RWPE1 (cell line): ENCODE data around the gene TSPAN32.

Experiments
- CTCF ChIA-PET: fragments of 350-600 bp; sonication (Branson Sonifier 250); formaldehyde crosslinking; extraction: SDS; loops from one replicate; lab custom pipeline; 2021; lab: Yijun Ruan, JAX
- POLR2A ChIA-PET: fragments of 400-600 bp; formaldehyde crosslinking; extraction: SDS; loops from one replicate; lab custom pipeline; 2020; ENCODE audit warnings: antibody characterized with exemption; ENCODE audit not compliant: low non-redundant PET; lab: Yijun Ruan, JAX
- DNase-seq: peaks from one replicate; pipeline ENCODE4 v3.0.0; 2012; ENCODE audit warnings: low spot score
- H3K27ac ChIP-seq: fragments of 450-650 bp; 2 replicates; pipeline ENCODE4 v1.5.1; 2017
- TF ChIP-seq, protein P1 (sequence below): fragments of 450-650 bp; conservative IDR thresholded peaks from 2 replicates; pipeline ENCODE4 v1.5.1; 2017; ENCODE audit warnings: low read depth, mild to moderate bottlenecking

Gene TSPAN32

DNA sequence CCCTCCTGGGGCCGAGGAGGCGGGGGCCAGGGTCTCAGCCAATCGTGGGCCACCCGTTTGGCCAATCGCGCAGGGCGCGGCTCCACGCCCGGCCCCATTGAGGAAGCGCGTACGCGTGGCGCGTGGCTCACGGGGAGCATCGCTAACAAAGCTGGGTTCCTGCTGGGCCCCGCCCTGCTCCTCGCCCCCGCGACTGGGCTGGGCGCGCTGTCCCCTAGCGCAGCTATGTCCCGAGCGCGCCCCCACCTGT lies 30.8 kb upstream of the TSPAN32 start:
- no peak for DNase-seq
- ChIA-PET POLR2A (interaction anchor here (0.6 to 0.9 kb wide), 2 partner anchors 43 to 68 kb away, joined by 3 read pairs; no protein-coding TSS in a partner anchor), CTCF (interaction anchor here (0.7 to 0.9 kb wide), 3 partner anchors 27 to 73 kb away, joined by 3 to 4 read pairs (median 3); no protein-coding TSS in a partner anchor)
- TF ChIP-seq, protein P1, sequence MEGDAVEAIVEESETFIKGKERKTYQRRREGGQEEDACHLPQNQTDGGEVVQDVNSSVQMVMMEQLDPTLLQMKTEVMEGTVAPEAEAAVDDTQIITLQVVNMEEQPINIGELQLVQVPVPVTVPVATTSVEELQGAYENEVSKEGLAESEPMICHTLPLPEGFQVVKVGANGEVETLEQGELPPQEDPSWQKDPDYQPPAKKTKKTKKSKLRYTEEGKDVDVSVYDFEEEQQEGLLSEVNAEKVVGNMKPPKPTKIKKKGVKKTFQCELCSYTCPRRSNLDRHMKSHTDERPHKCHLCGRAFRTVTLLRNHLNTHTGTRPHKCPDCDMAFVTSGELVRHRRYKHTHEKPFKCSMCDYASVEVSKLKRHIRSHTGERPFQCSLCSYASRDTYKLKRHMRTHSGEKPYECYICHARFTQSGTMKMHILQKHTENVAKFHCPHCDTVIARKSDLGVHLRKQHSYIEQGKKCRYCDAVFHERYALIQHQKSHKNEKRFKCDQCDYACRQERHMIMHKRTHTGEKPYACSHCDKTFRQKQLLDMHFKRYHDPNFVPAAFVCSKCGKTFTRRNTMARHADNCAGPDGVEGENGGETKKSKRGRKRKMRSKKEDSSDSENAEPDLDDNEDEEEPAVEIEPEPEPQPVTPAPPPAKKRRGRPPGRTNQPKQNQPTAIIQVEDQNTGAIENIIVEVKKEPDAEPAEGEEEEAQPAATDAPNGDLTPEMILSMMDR, result no peak
- no peak overlapping the region for H3K27ac ChIP-seq

DNA sequence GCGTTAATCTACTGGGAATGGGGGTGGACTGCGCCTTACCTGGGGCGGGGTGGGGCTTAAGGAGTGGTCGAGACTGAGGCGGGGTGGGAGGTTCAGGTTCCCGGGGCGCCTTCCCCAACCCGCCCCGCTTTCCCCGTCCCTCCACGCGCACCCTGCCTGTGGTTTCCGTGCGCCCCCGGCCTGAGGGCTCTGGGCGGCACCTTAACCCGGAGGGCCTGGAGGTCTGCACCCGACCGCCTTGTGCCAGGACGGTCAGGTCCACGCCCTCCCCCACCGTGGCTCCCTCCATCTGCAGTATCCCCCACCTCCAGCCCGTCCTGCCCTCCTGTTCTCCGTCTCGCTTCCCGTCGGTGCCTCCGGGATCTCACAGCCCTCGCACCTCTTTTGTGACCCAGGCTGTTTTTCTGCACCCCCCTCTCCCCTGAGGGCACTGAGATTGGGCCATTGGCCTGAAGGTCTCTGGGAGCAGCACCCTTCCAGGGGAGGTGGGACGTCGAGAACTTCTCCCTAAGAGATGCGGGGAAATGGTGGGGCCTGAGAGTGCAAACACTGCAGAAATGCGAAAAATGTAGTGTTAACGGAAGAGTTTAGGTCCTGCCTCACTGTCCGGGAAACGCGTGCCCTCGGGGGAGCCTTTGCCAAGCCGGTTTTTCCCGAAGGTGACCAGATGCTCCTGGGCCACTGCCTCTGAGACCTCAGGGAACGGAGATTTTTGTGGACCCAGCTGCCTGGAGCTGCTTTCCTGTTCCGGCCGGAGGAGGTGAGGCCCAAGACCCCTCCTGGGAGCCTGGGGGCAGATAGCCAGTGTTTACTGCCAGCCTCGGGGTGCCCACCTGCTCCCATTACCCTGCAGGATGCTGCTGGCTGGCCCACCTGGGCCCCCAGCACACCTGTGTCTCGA lies 30.2 kb upstream of the TSPAN32 start:
- CTCF ChIA-PET, result interaction anchor here (0.7 to 0.9 kb wide), 3 partner anchors 27 to 74 kb away, joined by 3 to 4 read pairs (median 3); no protein-coding TSS in a partner anchor
- POLR2A ChIA-PET, result interaction anchor here (0.6 to 0.9 kb wide), 2 partner anchors 44 to 69 kb away, joined by 3 read pairs; no protein-coding TSS in a partner anchor

DNA sequence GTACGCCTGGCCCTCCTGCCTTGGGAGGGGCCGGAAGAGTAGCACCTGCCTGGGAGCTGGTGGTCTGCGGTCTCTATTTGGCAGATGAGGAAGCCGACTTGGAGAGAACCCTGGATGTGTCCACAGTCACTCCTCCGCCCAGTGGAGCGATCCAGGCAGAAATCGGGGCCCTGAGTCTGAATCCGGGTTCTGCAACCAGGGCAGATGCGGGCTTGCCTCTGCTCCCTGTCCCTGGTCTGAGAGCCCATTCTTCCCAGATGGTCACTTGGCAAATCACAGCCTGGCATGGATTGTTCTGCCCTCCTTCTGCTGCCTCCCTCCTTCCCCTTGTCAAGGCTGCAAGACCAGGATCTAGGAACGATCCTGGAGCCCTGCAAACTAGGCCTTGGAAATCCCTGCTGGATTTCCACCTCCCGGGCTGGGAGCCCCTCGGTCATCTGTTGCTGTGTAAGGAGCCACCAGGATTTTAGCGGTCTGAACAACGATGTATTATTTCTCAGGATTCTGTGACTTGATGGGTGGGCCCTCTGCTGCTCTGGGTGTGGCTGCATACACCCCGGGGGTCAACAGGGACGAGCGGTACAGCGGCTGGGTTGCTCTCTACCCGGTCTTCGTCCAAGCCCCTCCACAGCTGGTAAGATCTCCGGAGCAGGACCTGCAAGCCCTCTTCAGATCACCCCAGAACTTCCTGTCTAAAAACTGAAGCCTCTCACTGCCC lies 29.4 kb upstream of the TSPAN32 start:
- no peak for DNase-seq
- TF ChIP-seq, protein P1, result no peak
- CTCF ChIA-PET, result interaction anchor here (0.9 kb wide), 1 partner anchor 147 kb away, joined by 3 read pairs; no protein-coding TSS in a partner anchor
- POLR2A ChIA-PET, result no interaction called here
- no peak overlapping the region for H3K27ac ChIP-seq

More for the DNA sequence above, 30.2 kb upstream of the TSPAN32 start:
- no peak for DNase-seq
- H3K27ac ChIP-seq, result no peak overlapping the region
- TF ChIP-seq, protein P1, result no peak

DNA sequence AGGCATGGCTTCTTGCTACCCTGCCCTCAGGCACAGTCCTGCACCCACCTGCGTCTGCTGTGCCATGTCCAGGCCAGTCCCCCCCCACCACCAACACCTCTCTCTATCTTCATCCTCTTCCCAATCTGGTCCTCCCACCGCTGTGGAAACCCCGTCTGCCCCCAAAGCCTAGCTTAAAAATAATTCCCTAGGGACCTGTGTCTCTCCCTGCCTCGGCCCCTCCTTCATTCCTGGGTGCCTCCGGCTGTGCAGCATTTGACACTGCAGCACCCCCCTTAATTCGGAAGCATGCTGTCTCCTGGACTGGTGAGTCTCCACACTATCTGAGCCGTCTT lies 28.9 kb upstream of the TSPAN32 start:
- CTCF ChIA-PET, result interaction anchor here (0.9 kb wide), 1 partner anchor 147 kb away, joined by 3 read pairs; no protein-coding TSS in a partner anchor
- TF ChIP-seq, protein P1, result no peak

DNA sequence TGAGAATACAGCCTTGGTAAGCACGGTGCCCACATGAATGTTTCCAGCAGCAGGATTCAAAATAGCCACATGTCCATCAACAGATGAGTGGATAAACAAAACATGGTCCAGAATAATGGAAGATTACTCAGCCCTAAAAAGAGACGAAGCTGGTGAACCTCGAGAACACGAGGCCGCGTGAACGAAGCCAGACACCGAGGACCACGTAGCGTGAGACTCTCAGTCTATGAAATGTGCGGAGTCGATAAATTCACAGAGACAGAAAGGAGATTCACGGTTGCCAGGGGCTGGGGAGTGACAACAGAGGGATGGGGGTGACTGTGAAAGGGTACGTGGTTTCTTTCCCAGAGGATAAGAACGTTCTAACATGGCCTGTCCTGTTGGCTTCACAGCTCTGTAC lies 28.5 kb upstream of the TSPAN32 start:
- H3K27ac ChIP-seq, result no peak overlapping the region
- CTCF ChIA-PET, result interaction anchor here (0.9 kb wide), 1 partner anchor 146 kb away, joined by 3 read pairs; no protein-coding TSS in a partner anchor
- POLR2A ChIA-PET, result no interaction called here
- TF ChIP-seq, protein P1, result no peak
- DNase-seq, result no peak

More for the DNA sequence above, 28.9 kb upstream of the TSPAN32 start:
- POLR2A ChIA-PET, result no interaction called here
- no peak overlapping the region for H3K27ac ChIP-seq
- no peak for DNase-seq

DNA sequence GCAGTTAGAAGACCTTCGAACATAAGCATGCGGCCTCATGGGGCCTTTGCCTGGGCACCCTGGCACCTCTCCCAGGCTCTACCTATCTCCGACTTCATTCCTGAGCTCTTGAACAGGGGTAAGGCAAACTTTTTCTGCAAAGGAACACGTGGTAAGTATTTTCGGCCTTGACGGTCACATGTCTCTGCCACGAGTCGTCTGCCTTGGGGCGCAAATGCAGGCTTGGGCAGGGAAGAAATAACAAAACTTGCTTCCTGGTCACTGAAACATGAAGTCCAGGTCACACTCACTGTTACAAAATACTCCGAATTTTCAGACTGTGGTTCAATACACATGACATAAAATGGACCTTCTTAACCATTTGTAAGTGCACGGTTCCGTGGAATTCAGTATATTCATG lies 28.0 kb upstream of the TSPAN32 start:
- ChIA-PET POLR2A (no interaction called here), CTCF (no interaction called here)
- no peak overlapping the region for H3K27ac ChIP-seq

More for the DNA sequence above, 28.0 kb upstream of the TSPAN32 start:
- TF ChIP-seq, protein P1, result no peak
- DNase-seq, result no peak
